GM13977 (cell line): ENCODE measurements around the gene GMDS.

ENCODE experiments used
- DNase-seq: peaks from one replicate; pipeline ENCODE4 v3.0.0; 2012; ENCODE audit warnings: low spot score
- CTCF ChIP-seq: IDR thresholded peaks from 2 replicates; pipeline ENCODE4 v1.5.1; 2012; ENCODE audit warnings: mild to moderate bottlenecking, control low read depth; ENCODE audit not compliant: insufficient read depth; ENCODE audit errors: extremely low read depth, missing control alignments
- in situ Hi-C: fragments of 300-500 bp; cut with MboI; formaldehyde crosslinking; loops from one replicate; pipeline ENCODE4 v1.12.0; 2022; ENCODE audit warnings: low sequenced_read_pairs, low pct_unique_long_range_greater_than_20kb, mixed read lengths, inconsistent platforms; ENCODE audit not compliant: unreplicated experiment

GMDS gene

GRCh38 chr6:1904466-1904799, 341.0 kb downstream of the GMDS start:
- TF ChIP-seq CTCF = no peak
- in situ Hi-C loops = no loop called here
- DNase-seq = no peak

GRCh38 chr6:1903780-1904465, 341.5 kb downstream of the GMDS start:
- no peak for TF ChIP-seq CTCF
- DNase-seq = no peak
- in situ Hi-C loops = no loop called here

GRCh38 chr6:1901556-1901955, 343.8 kb downstream of the GMDS start:
- in situ Hi-C loops = no loop called here
- TF ChIP-seq CTCF = no peak
- DNase-seq = no peak

- in situ Hi-C loops = no loop called here
- DNase-seq = no peak
- TF ChIP-seq CTCF = no peak
These were observed 348.5 kb downstream of the GMDS start for GRCh38 chr6:1896897-1897296.

- in situ Hi-C loops = no loop called here
- no peak for TF ChIP-seq CTCF
- DNase-seq = no peak
These were observed 349.7 kb downstream of the GMDS start for GRCh38 chr6:1895721-1896120.

GRCh38 chr6:1894954-1895353, 350.5 kb downstream of the GMDS start:
- in situ Hi-C loops = no loop called here

More at GRCh38 chr6:1894954-1895353, 350.5 kb downstream of the GMDS start:
- TF ChIP-seq CTCF = no peak
- DNase-seq = no peak
